H9 (cell line): ENCODE results near the gene DIP2C. TPM values are rescaled to one million over a fixed set of nuclear protein-coding genes. Genes with fewer than 3 reads are reported as not detected.

Experiments
- DNase-seq: peaks from one replicate; pipeline ENCODE4 v3.0.0-alpha.2; 2017
- H2AFZ ChIP-seq: one replicate; pipeline ENCODE4 v1.6.1; 2013; ENCODE audit warnings: mild to moderate bottlenecking, low read length, control low read depth, moderate library complexity
- H2AK5ac ChIP-seq: 2 replicates; pipeline ENCODE4 v1.6.1; 2013; ENCODE audit warnings: low read length, control low read depth, mixed read lengths; ENCODE audit not compliant: insufficient read length
- H2BK120ac ChIP-seq: one replicate; pipeline ENCODE4 v1.6.1; 2013; ENCODE audit warnings: low read depth, mild to moderate bottlenecking, low read length, control low read depth, inconsistent platforms; ENCODE audit not compliant: poor library complexity, severe bottlenecking
- H2BK12ac ChIP-seq: 2 replicates; pipeline ENCODE4 v1.6.1; 2013; ENCODE audit warnings: low read length, control low read depth, mixed read lengths, low read depth; ENCODE audit not compliant: insufficient read length
- H2BK15ac ChIP-seq: 2 replicates; pipeline ENCODE4 v1.6.1; 2013; ENCODE audit warnings: low read depth, low read length, control low read depth
- H2BK20ac ChIP-seq: one replicate; pipeline ENCODE4 v1.6.1; 2013; ENCODE audit warnings: low read depth, mild to moderate bottlenecking, low read length, control low read depth, inconsistent platforms; ENCODE audit not compliant: poor library complexity, severe bottlenecking
- H2BK5ac ChIP-seq: 2 replicates; pipeline ENCODE4 v1.6.1; 2013; ENCODE audit warnings: low read length, control low read depth, mixed read lengths; ENCODE audit not compliant: insufficient read length
- H3K14ac ChIP-seq: 2 replicates; pipeline ENCODE4 v1.6.1; 2013; ENCODE audit warnings: low read length, control low read depth; ENCODE audit not compliant: insufficient read depth
- H3K18ac ChIP-seq: 2 replicates; pipeline ENCODE4 v1.6.1; 2013; ENCODE audit warnings: low read depth, mild to moderate bottlenecking, mixed read lengths, low read length, control low read depth; ENCODE audit not compliant: insufficient read length
- H3K23ac ChIP-seq: 2 replicates; pipeline ENCODE4 v1.6.1; 2013; ENCODE audit warnings: low read length, control low read depth, mixed read lengths, low read depth; ENCODE audit not compliant: insufficient read length
- H3K23me2 ChIP-seq: 2 replicates; pipeline ENCODE4 v1.6.1; 2013; ENCODE audit warnings: low read depth, mild to moderate bottlenecking, mixed read lengths, low read length, control low read depth; ENCODE audit not compliant: insufficient read length, poor library complexity, severe bottlenecking
- H3K27ac ChIP-seq: 2 replicates; pipeline ENCODE4 v1.5.1; 2013; ENCODE audit warnings: low read length, control low read depth, mixed read lengths, low read depth; ENCODE audit not compliant: insufficient read length
- H3K27me3 ChIP-seq: 2 replicates; pipeline ENCODE4 v1.6.1; 2013; ENCODE audit warnings: low read length, control low read depth, inconsistent platforms; ENCODE audit not compliant: insufficient read depth
- H3K4ac ChIP-seq: 2 replicates; pipeline ENCODE4 v1.6.1; 2013; ENCODE audit warnings: low read depth, mild to moderate bottlenecking, control low read depth, inconsistent platforms, low read length, moderate library complexity
- H3K4me1 ChIP-seq: 2 replicates; pipeline ENCODE4 v1.6.1; 2013; ENCODE audit warnings: low read length, control low read depth, inconsistent platforms; ENCODE audit not compliant: insufficient read depth
- H3K4me2 ChIP-seq: 2 replicates; pipeline ENCODE4 v1.6.1; 2013; ENCODE audit warnings: low read length, control low read depth, mixed read lengths; ENCODE audit not compliant: insufficient read length, insufficient read depth
- H3K56ac ChIP-seq: 2 replicates; pipeline ENCODE4 v1.6.1; 2013; ENCODE audit warnings: low read depth, mild to moderate bottlenecking, mixed read lengths, low read length, control low read depth; ENCODE audit not compliant: insufficient read length
- H3K79me1 ChIP-seq: 2 replicates; pipeline ENCODE4 v1.6.1; 2013; ENCODE audit warnings: low read depth, mild to moderate bottlenecking, moderate library complexity, low read length, control low read depth, inconsistent platforms; ENCODE audit not compliant: insufficient read depth, poor library complexity, severe bottlenecking
- H3K79me2 ChIP-seq: 2 replicates; pipeline ENCODE4 v1.6.1; 2013; ENCODE audit warnings: low read length, control low read depth, inconsistent platforms; ENCODE audit not compliant: insufficient read depth
- H3K9ac ChIP-seq: 2 replicates; pipeline ENCODE4 v1.6.1; 2013; ENCODE audit warnings: low read length, control low read depth, mixed read lengths; ENCODE audit not compliant: insufficient read length; ENCODE audit errors: extremely low read depth
- H3K9me3 ChIP-seq: one replicate; pipeline ENCODE4 v1.6.1; 2013; ENCODE audit warnings: low read depth, low read length, inconsistent platforms; ENCODE audit not compliant: control insufficient read depth
- H3T11ph ChIP-seq: one replicate; pipeline ENCODE4 v1.6.1; 2013; ENCODE audit warnings: mild to moderate bottlenecking, low read length, control low read depth, inconsistent platforms
- H4K20me1 ChIP-seq: one replicate; pipeline ENCODE4 v1.6.1; 2013; ENCODE audit not compliant: control insufficient read depth, insufficient read length, insufficient read depth
- H4K5ac ChIP-seq: 2 replicates; pipeline ENCODE4 v1.6.1; 2013; ENCODE audit warnings: low read depth, mild to moderate bottlenecking, mixed read lengths, low read length, control low read depth; ENCODE audit not compliant: insufficient read length
- H4K8ac ChIP-seq: replicated peaks from 2 replicates; pipeline ENCODE4 v1.6.1; 2013; ENCODE audit warnings: low read length, control low read depth, mixed read lengths, low read depth; ENCODE audit not compliant: insufficient read length
- H4K91ac ChIP-seq: 2 replicates; pipeline ENCODE4 v1.6.1; 2013; ENCODE audit warnings: low read depth, mild to moderate bottlenecking, moderate library complexity, mixed read lengths, low read length, control low read depth; ENCODE audit not compliant: insufficient read length
- H3K27ac Mint-ChIP-seq, 3 experiments: 2 replicates in 2 of 3; 3 replicates in 1 of 3; pipeline ENCODE4 v1.8.0; 2020 to 2021; ENCODE audit warnings: mixed read lengths in 3 of 3, mild to moderate bottlenecking in 1 of 3, moderate library complexity in 1 of 3
- H3K27me3 Mint-ChIP-seq: 2 replicates; pipeline ENCODE4 v1.8.0; 2021; ENCODE audit warnings: low read depth, mild to moderate bottlenecking, moderate library complexity, mixed read lengths
- H3K36me3 Mint-ChIP-seq, 3 experiments: 2 replicates in 2 of 3; 3 replicates in 1 of 3; pipeline ENCODE4 v1.8.0; 2020 to 2021; ENCODE audit warnings: low read depth in 3 of 3, mixed read lengths in 3 of 3; ENCODE audit not compliant: insufficient read depth in 1 of 3
- H3K4me1 Mint-ChIP-seq, 2 experiments: 2 replicates each; pipeline ENCODE4 v1.8.0; 2020; ENCODE audit warnings: mixed read lengths in 2 of 2
- H3K4me3 Mint-ChIP-seq, 2 experiments: 2 replicates in 1 of 2; 3 replicates in 1 of 2; pipeline ENCODE4 v1.8.0; 2020 to 2021; ENCODE audit warnings: mild to moderate bottlenecking in 2 of 2, mixed read lengths in 2 of 2, moderate library complexity in 1 of 2
- H3K9me3 Mint-ChIP-seq, 2 experiments: 2 replicates in 1 of 2; 3 replicates in 1 of 2; pipeline ENCODE4 v1.8.0; 2020; ENCODE audit warnings: mild to moderate bottlenecking in 2 of 2, mixed read lengths in 2 of 2, moderate library complexity in 1 of 2
- WGBS: extraction: QIAGEN DNeasy Blood & Tissue Kit; methylation state at CpG from one replicate; pipeline ENCODE4 v1.1.7; 2013; ENCODE audit warnings: missing lambda C conversion rate, low lambda C conversion rate, mixed read lengths; ENCODE audit not compliant: insufficient read length; ENCODE audit errors: extremely low coverage; 5-methylcytosine and 5-hydroxymethylcytosine counted together
- total RNA-seq: library from RNA; stranded (reverse); gene quantifications from 2 replicates; pipeline ENCODE4 v1.2.1, GENCODE V29; 2021
- TF ChIP-seq, protein P1 (sequence below): fragments of 200-600 bp; sonication (generic); conservative IDR thresholded peaks from 3 replicates; pipeline ENCODE4 v1.8.0; 2021; ENCODE audit warnings: antibody characterized with exemption, mild to moderate bottlenecking

Gene DIP2C
- total RNA-seq, 1 experiment from 2014 or later, result 7.9 TPM

DNA sequence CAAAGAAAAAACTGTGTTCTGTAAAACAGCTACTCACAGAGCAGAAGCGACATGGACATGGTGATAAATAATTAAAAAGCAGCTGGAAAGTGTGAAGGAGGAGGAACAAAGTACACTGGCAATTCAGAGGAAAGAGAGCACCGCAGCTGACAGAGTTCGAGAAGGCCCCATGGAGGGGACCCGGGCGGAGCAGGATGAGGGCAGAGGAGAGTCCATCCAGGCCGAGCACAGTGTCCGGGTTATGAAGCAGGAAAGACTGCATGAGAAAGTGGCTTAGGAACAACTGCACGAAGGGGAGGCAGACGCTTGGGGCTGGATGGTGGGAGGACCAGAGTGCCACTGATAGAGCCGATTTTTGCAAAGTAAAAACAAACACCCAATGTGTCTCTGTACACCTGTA is 368.7 kb downstream of the DIP2C start:
- H3K27me3 Mint-ChIP-seq, result no peaks in the 10 kb centered on the region
- H3K14ac ChIP-seq, result no peak overlapping the region
- no peaks in the 10 kb centered on the region for H3K27me3 ChIP-seq
- H2AK5ac ChIP-seq, result no peak overlapping the region
- H3K18ac ChIP-seq, result no peak overlapping the region
- no peak overlapping the region for H2BK120ac ChIP-seq
- no peaks in the 10 kb centered on the region for H3K4me1 ChIP-seq
- no peak overlapping the region for H3K23ac ChIP-seq
- no peaks in the 10 kb centered on the region for H3K9me3 ChIP-seq
- no peak overlapping the region for H3K27ac ChIP-seq
- no CpG with 5 or more reads among the region's 10 CpGs for WGBS
- H2AFZ ChIP-seq, result no peak overlapping the region
- no peaks in the 10 kb centered on the region for H3K4me1 Mint-ChIP-seq
- H2BK12ac ChIP-seq, result no peak overlapping the region
- H3K23me2 ChIP-seq, result no peaks in the 10 kb centered on the region
- TF ChIP-seq, protein P1, sequence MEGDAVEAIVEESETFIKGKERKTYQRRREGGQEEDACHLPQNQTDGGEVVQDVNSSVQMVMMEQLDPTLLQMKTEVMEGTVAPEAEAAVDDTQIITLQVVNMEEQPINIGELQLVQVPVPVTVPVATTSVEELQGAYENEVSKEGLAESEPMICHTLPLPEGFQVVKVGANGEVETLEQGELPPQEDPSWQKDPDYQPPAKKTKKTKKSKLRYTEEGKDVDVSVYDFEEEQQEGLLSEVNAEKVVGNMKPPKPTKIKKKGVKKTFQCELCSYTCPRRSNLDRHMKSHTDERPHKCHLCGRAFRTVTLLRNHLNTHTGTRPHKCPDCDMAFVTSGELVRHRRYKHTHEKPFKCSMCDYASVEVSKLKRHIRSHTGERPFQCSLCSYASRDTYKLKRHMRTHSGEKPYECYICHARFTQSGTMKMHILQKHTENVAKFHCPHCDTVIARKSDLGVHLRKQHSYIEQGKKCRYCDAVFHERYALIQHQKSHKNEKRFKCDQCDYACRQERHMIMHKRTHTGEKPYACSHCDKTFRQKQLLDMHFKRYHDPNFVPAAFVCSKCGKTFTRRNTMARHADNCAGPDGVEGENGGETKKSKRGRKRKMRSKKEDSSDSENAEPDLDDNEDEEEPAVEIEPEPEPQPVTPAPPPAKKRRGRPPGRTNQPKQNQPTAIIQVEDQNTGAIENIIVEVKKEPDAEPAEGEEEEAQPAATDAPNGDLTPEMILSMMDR, result no peak
- no peaks in the 10 kb centered on the region for H3K79me1 ChIP-seq
- H4K20me1 ChIP-seq, result no peaks in the 10 kb centered on the region
- H2BK20ac ChIP-seq, result no peak overlapping the region
- H3K4ac ChIP-seq, result no peak overlapping the region
- H4K91ac ChIP-seq, result no peak overlapping the region
- no peak overlapping the region for H3K4me2 ChIP-seq
- H3K56ac ChIP-seq, result no peak overlapping the region
- H3K9me3 Mint-ChIP-seq, result peaks cover 0 to 4% of the 10 kb centered on the region in 2 experiments; a peak in 2 of 5 replicates
- no peak overlapping the region for H3T11ph ChIP-seq
- H4K8ac ChIP-seq, result no peak overlapping the region
- H3K9ac ChIP-seq, result no peak overlapping the region
- H3K36me3 Mint-ChIP-seq, result peaks cover 11 to 28% (median 22%) of the 10 kb centered on the region in 3 experiments
- H3K79me2 ChIP-seq, result no peaks in the 10 kb centered on the region
- DNase-seq, result no peak
- peak overlapping the region in 1 of 3 experiments; percentile 49; a peak in 1 of 7 replicates for H3K27ac Mint-ChIP-seq
- no peak overlapping the region for H4K5ac ChIP-seq
- H3K4me3 Mint-ChIP-seq, result no peak overlapping the region
- H2BK15ac ChIP-seq, result no peak overlapping the region
- no peak overlapping the region for H2BK5ac ChIP-seq
